HL-60 (cell line): Measurements from ENCODE around the gene ECHDC1.
"Not testable (repeated sequence)": the region's sequence is repeated elsewhere in the genome, so short reads cannot be mapped to it uniquely, and the experiment has no call there.

Experiments used
- CTCF ChIP-seq: IDR thresholded peaks from one replicate; pipeline ENCODE4 v1.5.1; 2011; ENCODE audit warnings: low read length, control low read depth, inconsistent platforms; ENCODE audit not compliant: insufficient read depth
- POLR2AphosphoS5 ChIP-seq: IDR thresholded peaks from 2 replicates; pipeline ENCODE4 v1.6.1; 2012; ENCODE audit warnings: low read depth
- REST ChIP-seq: IDR thresholded peaks from 2 replicates; pipeline ENCODE4 v1.6.1; 2012; ENCODE audit warnings: low read depth; ENCODE audit not compliant: insufficient replicate concordance

GRCh38 chr6:127331256-127331655 is 12.2 kb downstream of the ECHDC1 start:
- TF ChIP-seq REST, CTCF, POLR2AphosphoS5: not testable (repeated sequence)
